Naive thymus-derived CD8-positive, alpha-beta T cell (primary cell): ENCODE results near the gene ENTPD1. TPM values are rescaled to one million over a fixed set of nuclear protein-coding genes. Genes with fewer than 3 reads are reported as not detected.
A peak's percentile ranks its signal among the peaks of the same experiment; 100 is the strongest.

Experiments
- ATAC-seq, 2 donors: fragments of 150-1000 bp; cut with Tn5 transposase in 1 of 2; sonication (Bioruptor Pico), chemical (Tn5 transposase) in 1 of 2; 1 replicate in 1 of 2; 2 replicates in 1 of 2; pipeline ENCODE4 v1.10.0; 2021; ENCODE audit warnings: mild to moderate bottlenecking in 2 of 2, moderate library complexity in 2 of 2
- POLR2A ChIA-PET: fragments of 350-600 bp; sonication (Branson Sonifier 250); formaldehyde crosslinking; loops from one replicate; lab custom pipeline; 2021; ENCODE audit warnings: antibody characterized with exemption; lab: Charles Lee
- DNase-seq, 10 donors: peaks; one replicate each; pipeline versions ENCODE4 v3.0.0 to v3.0.0-alpha.2; 2020 to 2022
- H3K27ac Mint-ChIP-seq, 10 donors: one replicate each; pipeline ENCODE4 v1.8.0; 2020 to 2022; ENCODE audit warnings: mild to moderate bottlenecking in 10 of 10, mixed read lengths in 10 of 10, moderate library complexity in 4 of 10, inconsistent platforms in 1 of 10
- H3K27me3 Mint-ChIP-seq, 5 donors: one replicate each; pipeline ENCODE4 v1.8.0; 2021 to 2022; ENCODE audit warnings: mixed read lengths in 5 of 5
- H3K36me3 Mint-ChIP-seq, 3 donors: one replicate each; pipeline ENCODE4 v1.8.0; 2020 to 2022; ENCODE audit warnings: mixed read lengths in 3 of 3, mild to moderate bottlenecking in 2 of 3, inconsistent platforms in 1 of 3
- H3K4me1 Mint-ChIP-seq, 4 donors: one replicate each; pipeline ENCODE4 v1.8.0; 2021 to 2022; ENCODE audit warnings: mixed read lengths in 4 of 4
- H3K4me3 Mint-ChIP-seq, 10 donors: one replicate each; pipeline ENCODE4 v1.8.0; 2020 to 2022; ENCODE audit warnings: mild to moderate bottlenecking in 10 of 10, mixed read lengths in 10 of 10, moderate library complexity in 6 of 10, inconsistent platforms in 1 of 10
- H3K9me3 Mint-ChIP-seq, 9 donors: one replicate each; pipeline ENCODE4 v1.8.0; 2020 to 2022; ENCODE audit warnings: mixed read lengths in 9 of 9, mild to moderate bottlenecking in 3 of 9, inconsistent platforms in 1 of 9, moderate library complexity in 1 of 9
- polyA plus RNA-seq, 3 donors: library from polyadenylated mRNA; unstranded; fragments of 300-500 nt; fragmentation: Illumina TruSeq; gene quantifications; one replicate each; pipeline ENCODE4 v1.2.3, GENCODE V29; 2021
- total RNA-seq, 8 experiments: library from RNA in 2 of 8; stranded (reverse) in 2 of 8; gene quantifications; one replicate each; pipeline ENCODE4 v1.2.3 and lab custom pipeline; 2021 to 2026

ENTPD1 gene
- total and polyA plus RNA-seq, 5 experiments from 2014 or later: 0.16 to 1.6 (median 0.25) TPM

- no peak overlapping the region for H3K4me3 Mint-ChIP-seq
- H3K4me1 Mint-ChIP-seq: peaks cover 0 to 49% (median 2%) of the 10 kb centered on the region in 4 donors
- H3K9me3 Mint-ChIP-seq: no peaks in the 10 kb centered on the region
- no peaks in the 10 kb centered on the region for H3K36me3 Mint-ChIP-seq
- no peak overlapping the region for H3K27ac Mint-ChIP-seq
- peaks cover 0 to 16% (median 10%) of the 10 kb centered on the region in 5 donors for H3K27me3 Mint-ChIP-seq
- DNase-seq: no peak
- POLR2A ChIA-PET: interaction anchor here (1.9 kb wide), 1 partner anchor 147 kb away, joined by 8 read pairs; the partner anchor contains the start of gene TCTN3
- no peak for ATAC-seq
Observed at GRCh38 chr10:95840681-95841080, 84.7 kb downstream of the ENTPD1 start.

GRCh38 chr10:95841661-95842498 is 85.9 kb downstream of the ENTPD1 start:
- peak overlapping the region in 1 of 10 donors; percentile 54 for H3K4me3 Mint-ChIP-seq
- H3K27ac Mint-ChIP-seq: peak overlapping the region in 2 of 10 donors; percentile 43 to 57

GRCh38 chr10:95845411-95845810 is 89.4 kb downstream of the ENTPD1 start:
- POLR2A ChIA-PET: no interaction called here
- peaks cover 0 to 2% (median 0%) of the 10 kb centered on the region in 3 donors for H3K36me3 Mint-ChIP-seq
- ATAC-seq (no peak), DNase-seq (no peak)
- H3K4me1 Mint-ChIP-seq: peaks cover 0 to 11% (median 2%) of the 10 kb centered on the region in 4 donors
- H3K27ac Mint-ChIP-seq: no peak overlapping the region
- H3K4me3 Mint-ChIP-seq: no peak overlapping the region
- peaks cover 0 to 16% (median 10%) of the 10 kb centered on the region in 5 donors for H3K27me3 Mint-ChIP-seq
- H3K9me3 Mint-ChIP-seq: no peaks in the 10 kb centered on the region

More at GRCh38 chr10:95841661-95842498, 85.9 kb downstream of the ENTPD1 start:
- POLR2A ChIA-PET: interaction anchor here (1.9 kb wide), 1 partner anchor 148 kb away, joined by 8 read pairs; the partner anchor contains the start of gene TCTN3
- H3K9me3 Mint-ChIP-seq: no peaks in the 10 kb centered on the region
- no peaks in the 10 kb centered on the region for H3K36me3 Mint-ChIP-seq
- H3K4me1 Mint-ChIP-seq: peaks cover 0 to 38% (median 2%) of the 10 kb centered on the region in 4 donors
- DNase-seq: peak in 6 of 10 donors; percentile 14 to 39 (median 32)
- peak; percentile 51 to 76 for ATAC-seq
- peaks cover 0 to 16% (median 10%) of the 10 kb centered on the region in 5 donors for H3K27me3 Mint-ChIP-seq

- no peak for DNase-seq
- Mint-ChIP-seq H3K4me1 (no peaks in the 10 kb centered on the region), H3K27ac (no peak overlapping the region), H3K27me3 (peaks cover 0 to 16% (median 10%) of the 10 kb centered on the region in 5 donors), H3K9me3 (no peaks in the 10 kb centered on the region), H3K36me3 (peaks cover 0 to 2% (median 0%) of the 10 kb centered on the region in 3 donors), H3K4me3 (no peak overlapping the region)
- POLR2A ChIA-PET: no interaction called here
- ATAC-seq: no peak
Observed at GRCh38 chr10:95847007-95847406, 91.0 kb downstream of the ENTPD1 start.

- no peaks in the 10 kb centered on the region for H3K9me3 Mint-ChIP-seq
- H3K4me3 Mint-ChIP-seq: no peak overlapping the region
- H3K36me3 Mint-ChIP-seq: peaks cover 0 to 2% (median 0%) of the 10 kb centered on the region in 3 donors
- H3K4me1 Mint-ChIP-seq: no peaks in the 10 kb centered on the region
- DNase-seq (no peak), ATAC-seq (no peak)
- H3K27ac Mint-ChIP-seq: no peak overlapping the region
- H3K27me3 Mint-ChIP-seq: peaks cover 0 to 6% (median 2%) of the 10 kb centered on the region in 5 donors
- POLR2A ChIA-PET: no interaction called here
Observed at GRCh38 chr10:95848841-95849240, 92.9 kb downstream of the ENTPD1 start.

- DNase-seq: no peak
- Mint-ChIP-seq H3K4me1 (no peaks in the 10 kb centered on the region), H3K36me3 (peaks cover 0 to 4% (median 0%) of the 10 kb centered on the region in 3 donors), H3K9me3 (peaks cover 0 to 2% (median 0%) of the 10 kb centered on the region in 9 donors), H3K27me3 (peaks cover 0 to 10% (median 3%) of the 10 kb centered on the region in 5 donors), H3K4me3 (no peak overlapping the region), H3K27ac (no peak overlapping the region)
- no peak for ATAC-seq
- POLR2A ChIA-PET: no interaction called here
Observed at GRCh38 chr10:95850791-95851190, 94.8 kb downstream of the ENTPD1 start.

- peaks cover 6 to 16% (median 10%) of the 10 kb centered on the region in 5 donors for H3K27me3 Mint-ChIP-seq
- ATAC-seq: no peak
- no peak for DNase-seq
- peaks cover 2 to 9% (median 7%) of the 10 kb centered on the region in 3 donors for H3K36me3 Mint-ChIP-seq
- peaks cover 0 to 8% (median 4%) of the 10 kb centered on the region in 4 donors for H3K4me1 Mint-ChIP-seq
- POLR2A ChIA-PET: no interaction called here
- peaks cover 0 to 6% (median 2%) of the 10 kb centered on the region in 9 donors for H3K9me3 Mint-ChIP-seq
- no peak overlapping the region for H3K4me3 Mint-ChIP-seq
- H3K27ac Mint-ChIP-seq: no peak overlapping the region
Observed at GRCh38 chr10:95860166-95860940, 104.4 kb downstream of the ENTPD1 start.

- H3K4me1 Mint-ChIP-seq: peaks cover 0 to 8% (median 4%) of the 10 kb centered on the region in 4 donors
- H3K4me3 Mint-ChIP-seq: no peak overlapping the region
- H3K27me3 Mint-ChIP-seq: peaks cover 3 to 16% (median 4%) of the 10 kb centered on the region in 5 donors
- DNase-seq (no peak), ATAC-seq (no peak)
- peak overlapping the region in 1 of 10 donors; percentile 75 for H3K27ac Mint-ChIP-seq
- POLR2A ChIA-PET: interaction anchor here (0.6 kb wide), 1 partner anchor 1988 kb away, joined by 3 read pairs; the partner anchor contains the start of gene GOLGA7B
- H3K36me3 Mint-ChIP-seq: peaks cover 2 to 7% (median 2%) of the 10 kb centered on the region in 3 donors
- H3K9me3 Mint-ChIP-seq: peaks cover 0 to under 1% (median 0%) of the 10 kb centered on the region in 9 donors
Observed at GRCh38 chr10:95861386-95861785, 105.4 kb downstream of the ENTPD1 start.

GRCh38 chr10:95864906-95865813 is 109.2 kb downstream of the ENTPD1 start:
- peaks cover 0 to 10% (median 4%) of the 10 kb centered on the region in 4 donors for H3K4me1 Mint-ChIP-seq
- peaks cover 0 to 2% (median 0%) of the 10 kb centered on the region in 3 donors for H3K36me3 Mint-ChIP-seq
- DNase-seq (peak in 6 of 10 donors; percentile 9 to 32 (median 24)), ATAC-seq (peak; percentile 74 to 89)
- H3K9me3 Mint-ChIP-seq: no peaks in the 10 kb centered on the region
- H3K4me3 Mint-ChIP-seq: no peak overlapping the region
- peaks cover 0 to 3% (median 0%) of the 10 kb centered on the region in 5 donors for H3K27me3 Mint-ChIP-seq
- POLR2A ChIA-PET: no interaction called here
- H3K27ac Mint-ChIP-seq: peak overlapping the region in 2 of 10 donors; percentile 35 to 50

GRCh38 chr10:95865814-95866466 is 110.0 kb downstream of the ENTPD1 start:
- ATAC-seq (no peak), DNase-seq (no peak)
- Mint-ChIP-seq H3K27me3 (peaks cover 0 to 3% (median 0%) of the 10 kb centered on the region in 5 donors), H3K9me3 (no peaks in the 10 kb centered on the region), H3K4me3 (no peak overlapping the region), H3K27ac (peak overlapping the region in 2 of 10 donors; percentile 36 to 38), H3K4me1 (peaks cover 0 to 10% (median 4%) of the 10 kb centered on the region in 4 donors), H3K36me3 (peaks cover 0 to 6% (median 2%) of the 10 kb centered on the region in 3 donors)
- POLR2A ChIA-PET: no interaction called here

GRCh38 chr10:95866467-95866842 is 110.5 kb downstream of the ENTPD1 start:
- peaks cover 0 to 10% (median 4%) of the 10 kb centered on the region in 4 donors for H3K4me1 Mint-ChIP-seq
- peaks cover 0 to 3% (median 0%) of the 10 kb centered on the region in 5 donors for H3K27me3 Mint-ChIP-seq
- H3K9me3 Mint-ChIP-seq: no peaks in the 10 kb centered on the region
- peaks cover 0 to 7% (median 3%) of the 10 kb centered on the region in 3 donors for H3K36me3 Mint-ChIP-seq
- H3K4me3 Mint-ChIP-seq: no peak overlapping the region
- H3K27ac Mint-ChIP-seq: no peak overlapping the region
- DNase-seq (no peak), ATAC-seq (no peak)
- POLR2A ChIA-PET: no interaction called here
